GM12873 (cell line): Measurements from ENCODE around the gene TBATA.

Experiments
- CTCF ChIP-seq: IDR thresholded peaks from 2 replicates; pipeline ENCODE4 v1.5.1; 2012; ENCODE audit warnings: low read depth, mild to moderate bottlenecking, moderate library complexity, low read length, control low read depth; ENCODE audit not compliant: insufficient read depth; ENCODE audit errors: missing control alignments

The TBATA gene

GRCh38 chr10:70785190-70785589, at the start of gene TBATA:
Gene TBATA, minus strand, starts transcription at chr10:70785377. Its CDS starts 1,998 bp downstream, at chr10:70783379.
- no peak for TF ChIP-seq CTCF

GRCh38 chr10:70834441-70835151, 49.4 kb upstream of the TBATA start:
- no peak for TF ChIP-seq CTCF

GRCh38 chr10:70834021-70834420, 48.8 kb upstream of the TBATA start:
- TF ChIP-seq CTCF = no peak

GRCh38 chr10:70833601-70834000, 48.4 kb upstream of the TBATA start:
- no peak for TF ChIP-seq CTCF

GRCh38 chr10:70832852-70833528, 47.8 kb upstream of the TBATA start:
- TF ChIP-seq CTCF = no peak

- no peak for TF ChIP-seq CTCF
Observed at GRCh38 chr10:70832221-70832620, 47.0 kb upstream of the TBATA start.

GRCh38 chr10:70830164-70830563, 45.0 kb upstream of the TBATA start:
- TF ChIP-seq CTCF = no peak
